Fibroblast of the aortic adventitia (primary cell): ENCODE results near the gene PLXNA2. TPM values are rescaled to one million over a fixed set of nuclear protein-coding genes. Genes with fewer than 3 reads are reported as not detected.
A peak's percentile ranks its signal among the peaks of the same experiment; 100 is the strongest.

Experiments
- DNase-seq: peaks from one replicate; pipeline ENCODE4 v3.0.0-alpha.2; 2010; ENCODE audit warnings: low read depth
- H3K4me3 ChIP-seq: 2 replicates; pipeline ENCODE4 v1.5.1; 2011; ENCODE audit warnings: low read depth, mild to moderate bottlenecking, control low read depth, low read length, moderate library complexity
- total RNA-seq: library from RNA; depleted of rRNA; stranded (reverse); fragments of >200 nt; gene quantifications from 2 replicates; pipeline ENCODE4 v1.2.3, GENCODE V29; 2012; ENCODE audit warnings: low replicate concordance
- TF ChIP-seq, protein P1 (sequence below): IDR thresholded peaks from 2 replicates; pipeline ENCODE4 v1.5.1; 2011; ENCODE audit warnings: mild to moderate bottlenecking, low read length, control low read depth, inconsistent platforms; ENCODE audit not compliant: insufficient read depth

Gene PLXNA2
- total RNA-seq, 1 donor, result 8.0 TPM

DNA sequence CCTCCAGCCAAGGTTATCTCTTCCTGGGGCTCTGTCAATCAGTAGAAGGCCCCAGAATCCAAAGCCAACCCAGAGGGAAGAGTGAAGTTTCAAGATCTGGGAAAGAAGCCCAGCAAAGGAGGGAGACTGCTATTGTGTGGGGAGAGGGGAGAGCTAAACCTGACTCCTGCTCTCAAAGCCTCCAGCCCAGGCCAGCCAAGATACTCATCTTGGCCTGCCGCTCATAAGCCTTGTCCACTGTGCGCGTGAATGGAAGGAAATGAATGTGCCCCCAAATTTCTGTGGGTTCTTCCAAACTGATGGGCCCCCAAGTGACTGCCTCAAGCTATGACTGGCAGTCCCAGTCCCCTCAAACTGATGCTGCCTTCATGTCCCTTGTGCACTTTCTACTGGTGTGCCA, 2.0 kb downstream of the PLXNA2 start:
- DNase-seq, result peak; percentile 51
- H3K4me3 ChIP-seq, result peak overlapping the region; percentile 85
- TF ChIP-seq, protein P1, sequence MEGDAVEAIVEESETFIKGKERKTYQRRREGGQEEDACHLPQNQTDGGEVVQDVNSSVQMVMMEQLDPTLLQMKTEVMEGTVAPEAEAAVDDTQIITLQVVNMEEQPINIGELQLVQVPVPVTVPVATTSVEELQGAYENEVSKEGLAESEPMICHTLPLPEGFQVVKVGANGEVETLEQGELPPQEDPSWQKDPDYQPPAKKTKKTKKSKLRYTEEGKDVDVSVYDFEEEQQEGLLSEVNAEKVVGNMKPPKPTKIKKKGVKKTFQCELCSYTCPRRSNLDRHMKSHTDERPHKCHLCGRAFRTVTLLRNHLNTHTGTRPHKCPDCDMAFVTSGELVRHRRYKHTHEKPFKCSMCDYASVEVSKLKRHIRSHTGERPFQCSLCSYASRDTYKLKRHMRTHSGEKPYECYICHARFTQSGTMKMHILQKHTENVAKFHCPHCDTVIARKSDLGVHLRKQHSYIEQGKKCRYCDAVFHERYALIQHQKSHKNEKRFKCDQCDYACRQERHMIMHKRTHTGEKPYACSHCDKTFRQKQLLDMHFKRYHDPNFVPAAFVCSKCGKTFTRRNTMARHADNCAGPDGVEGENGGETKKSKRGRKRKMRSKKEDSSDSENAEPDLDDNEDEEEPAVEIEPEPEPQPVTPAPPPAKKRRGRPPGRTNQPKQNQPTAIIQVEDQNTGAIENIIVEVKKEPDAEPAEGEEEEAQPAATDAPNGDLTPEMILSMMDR, result no peak

DNA sequence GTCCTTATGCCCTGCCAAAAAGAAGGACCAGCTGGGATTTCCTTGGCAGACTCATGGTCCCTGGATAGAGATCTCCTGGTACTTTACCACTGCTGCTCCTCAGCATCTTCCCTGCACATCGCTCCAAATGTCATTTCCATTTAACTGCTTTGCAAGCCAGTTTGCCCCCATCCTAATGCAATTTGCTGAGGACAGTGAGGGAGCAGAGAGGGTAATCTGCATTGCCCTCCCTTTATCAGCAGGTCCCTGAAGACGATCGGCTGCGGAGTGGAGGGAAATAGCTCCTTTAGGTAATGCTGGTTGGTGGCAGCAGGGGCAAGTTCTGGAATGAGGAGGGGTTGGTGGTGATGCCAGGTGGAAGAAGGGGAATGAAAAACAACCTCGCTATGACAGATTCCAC, 2.7 kb downstream of the PLXNA2 start:
- no peak for DNase-seq
- TF ChIP-seq, protein P1, result no peak
- H3K4me3 ChIP-seq, result peak overlapping the region; percentile 85

DNA sequence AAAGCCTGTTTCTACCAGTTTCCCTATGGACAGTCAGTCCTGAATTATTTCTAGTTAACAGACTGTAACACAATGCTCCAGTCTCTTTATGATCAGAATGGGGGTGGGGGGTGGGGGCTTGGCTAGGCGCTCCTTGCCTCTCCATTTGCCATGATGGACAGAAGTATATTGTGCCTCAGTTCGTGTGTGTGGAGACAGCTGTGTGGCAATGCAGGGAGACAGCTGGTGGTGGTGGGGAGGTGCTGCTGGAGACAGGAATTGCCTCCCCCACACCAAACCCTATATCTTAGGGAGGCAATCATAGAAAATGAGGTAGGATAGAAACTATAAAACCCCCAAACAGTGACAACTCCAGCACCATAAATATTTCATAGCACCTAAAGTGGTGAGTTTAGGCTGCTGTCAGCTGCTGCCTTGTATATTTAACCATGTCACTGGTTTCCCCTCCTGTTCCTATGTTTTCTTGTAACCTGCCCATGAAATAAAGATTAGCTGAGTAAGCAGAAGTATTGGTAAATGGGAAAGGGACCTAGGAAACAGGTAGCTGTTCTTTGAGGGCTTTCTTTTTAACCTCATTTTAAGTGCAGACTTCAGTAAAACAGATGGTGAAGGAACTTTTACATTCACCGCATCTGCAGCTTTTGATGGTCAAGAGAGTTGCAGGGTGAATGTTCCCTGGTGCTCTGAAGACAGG, 3.4 kb downstream of the PLXNA2 start:
- no peak for DNase-seq
- TF ChIP-seq, protein P1, result no peak
- no peak overlapping the region for H3K4me3 ChIP-seq

DNA sequence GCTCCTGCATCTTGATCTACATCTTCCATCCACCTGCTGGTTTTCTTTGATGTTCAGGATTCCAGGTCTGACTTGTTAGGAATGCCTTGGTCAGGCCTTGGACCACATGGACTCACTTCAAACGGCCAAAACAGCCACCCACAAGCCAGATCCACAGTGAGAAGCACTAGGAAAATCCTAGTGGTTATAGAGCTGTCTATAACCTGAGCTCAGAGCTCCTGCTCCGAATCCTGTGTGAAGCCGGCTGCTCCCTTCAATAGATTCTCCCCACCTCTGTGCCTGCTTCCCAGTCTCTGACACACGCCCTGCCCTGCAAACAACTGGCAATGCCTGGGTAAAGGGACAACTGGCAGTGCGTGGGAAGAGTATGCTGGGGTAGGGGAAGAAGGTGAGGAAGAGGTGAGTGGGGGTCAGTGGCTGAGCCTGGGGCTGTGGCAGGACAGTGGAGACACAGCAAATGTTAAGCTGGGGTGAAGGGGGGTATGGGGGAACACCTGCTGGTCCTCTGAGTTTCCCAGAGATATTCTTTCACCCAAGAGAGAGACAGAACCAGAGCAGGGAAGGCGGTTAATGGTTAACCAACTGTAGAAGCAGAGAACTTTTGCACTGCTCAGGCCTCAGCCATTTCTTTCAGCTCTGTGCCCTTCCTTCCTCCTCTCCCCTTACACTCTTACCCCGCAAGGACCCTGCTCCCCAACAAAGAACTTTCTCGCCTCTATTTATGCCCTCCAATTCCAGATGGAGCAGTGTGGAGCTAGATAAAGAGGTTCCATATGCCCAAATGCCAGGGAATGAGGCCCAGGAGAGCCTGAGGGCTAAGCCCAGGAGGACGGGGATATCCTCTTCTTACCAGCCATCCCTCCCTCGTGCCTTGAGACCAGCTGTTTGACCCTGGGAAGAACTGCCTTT, 4.5 kb downstream of the PLXNA2 start:
- TF ChIP-seq, protein P1, result no peak
- no peak for DNase-seq
- H3K4me3 ChIP-seq, result no peak overlapping the region

DNA sequence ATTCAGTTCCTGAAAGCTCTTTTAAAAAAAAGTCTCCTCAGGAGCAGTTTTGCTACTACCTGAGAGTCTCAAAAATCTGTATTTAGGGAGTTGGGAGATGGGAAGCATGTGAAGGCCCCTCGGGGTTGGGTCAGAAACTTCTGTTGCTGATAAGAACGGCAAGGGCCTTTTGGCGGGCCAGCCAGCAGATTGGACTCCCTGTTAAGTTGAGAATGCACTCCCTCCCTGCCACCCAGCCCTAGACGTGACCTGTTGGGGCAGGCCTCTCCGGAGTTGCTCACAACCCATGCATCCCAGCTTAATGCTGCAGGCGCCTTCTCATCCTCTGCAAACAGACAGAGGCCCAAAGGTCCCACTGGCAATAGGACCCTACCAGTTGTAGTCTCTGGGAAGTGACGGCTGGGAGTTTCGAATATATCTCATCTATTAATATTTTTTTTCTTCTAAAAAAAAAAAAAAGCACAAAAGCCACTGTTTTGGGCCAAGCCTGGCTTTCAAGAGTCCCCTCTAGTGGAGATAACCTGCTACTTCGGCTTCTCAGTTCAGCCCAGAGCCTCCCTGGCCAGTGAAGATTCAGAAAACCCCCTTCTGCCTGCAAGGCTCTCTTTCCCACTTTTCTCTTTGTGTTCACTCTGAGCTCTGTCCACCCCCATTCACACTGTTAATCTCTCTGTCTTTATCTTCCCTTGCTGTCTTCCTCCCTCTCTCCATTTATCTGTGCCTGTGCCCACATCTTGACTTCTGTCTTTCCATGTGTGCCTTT, 5.3 kb downstream of the PLXNA2 start:
- TF ChIP-seq, protein P1, result peak; percentile 93

DNA sequence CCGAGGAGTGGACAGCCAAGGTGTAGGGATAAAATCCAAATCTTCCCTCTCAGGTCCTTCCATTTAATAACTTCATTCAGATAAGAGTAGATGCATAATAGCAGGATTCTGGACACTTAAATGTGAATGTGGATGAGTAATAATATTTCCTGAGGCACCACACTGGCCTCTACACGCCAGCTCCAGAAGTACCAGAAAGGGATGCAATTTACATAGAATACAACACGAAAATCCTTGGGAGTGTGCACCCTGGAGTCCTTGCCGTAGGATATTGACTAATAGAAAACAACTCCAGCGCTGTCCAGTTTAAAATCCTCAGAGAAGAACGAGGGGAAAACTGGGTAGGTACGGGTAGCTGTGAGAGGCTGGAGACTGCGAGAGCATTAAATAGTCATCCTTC, 6.9 kb downstream of the PLXNA2 start:
- TF ChIP-seq, protein P1, result peak; percentile 10
- DNase-seq, result no peak

More for the DNA sequence above, 5.3 kb downstream of the PLXNA2 start:
- H3K4me3 ChIP-seq, result peak overlapping the region; percentile 11
- DNase-seq, result peak; percentile 77

More for the DNA sequence above, 6.9 kb downstream of the PLXNA2 start:
- no peak overlapping the region for H3K4me3 ChIP-seq
